ENCODE measurements around the gene PPP2R2D. TPM values are rescaled to one million over a fixed set of nuclear protein-coding genes. Genes with fewer than 3 reads are reported as not detected.
A peak's percentile ranks its signal among the peaks of the same experiment; 100 is the strongest.

PPP2R2D gene
- total RNA-seq, 2 donors from 2014 or later, result 43.1 to 52.4 TPM

GRCh38 chr10:131973160-131973951 lies 72.5 kb downstream of the PPP2R2D start:
- intact Hi-C loops (cut with DNase I), result no loop called here
- no peak for ATAC-seq
- Histone ChIP-seq H3K9me3 (no peaks in the 10 kb centered on the region), H3K36me3 (replicated peaks in 1 of 2; ENCODE audit: insufficient read depth in 1 of 2, low read depth in 2 of 2) (peaks cover 24 to 25% of the 10 kb centered on the region in 2 donors), H3K4me1 (peaks cover 62% of the 10 kb centered on the region), H3K27me3 (no peaks in the 10 kb centered on the region), H3K4me3 (no peak overlapping the region), H3K27ac (peak overlapping the region in 2 of 4 donors; percentile 26 to 39)
- peak in 1 of 4 donors; percentile 35 for DNase-seq
- 76 to 80% methylated on average over 16 to 33 of the region's 34 CpGs for WGBS, 2 donors
- no peak for TF ChIP-seq POLR2A (IDR thresholded peaks at IDR 0.05)
- no peak for TF ChIP-seq CTCF (IDR thresholded peaks at IDR 0.05)

- intact Hi-C loops (cut with DNase I), result no loop called here
- no peak overlapping the region for H3K27ac ChIP-seq
- DNase-seq, result no peak
- TF ChIP-seq POLR2A (IDR thresholded peaks at IDR 0.05), result no peak
- TF ChIP-seq CTCF (IDR thresholded peaks at IDR 0.05), result no peak
- H3K36me3 ChIP-seq (replicated peaks in 1 of 2; ENCODE audit: insufficient read depth in 1 of 2, low read depth in 2 of 2), result peaks cover 16 to 25% of the 10 kb centered on the region in 2 donors
- 85 to 92% methylated on average over 14 of the region's 14 CpGs for WGBS, 2 donors
- no peaks in the 10 kb centered on the region for H3K27me3 ChIP-seq
- H3K9me3 ChIP-seq, result no peaks in the 10 kb centered on the region
- ATAC-seq, result no peak
- H3K4me3 ChIP-seq, result no peak overlapping the region
- peaks cover 70% of the 10 kb centered on the region for H3K4me1 ChIP-seq
Observed at GRCh38 chr10:131974034-131974817, 73.4 kb downstream of the PPP2R2D start.

- Histone ChIP-seq H3K36me3 (replicated peaks in 1 of 2; ENCODE audit: insufficient read depth in 1 of 2, low read depth in 2 of 2) (peaks cover 11 to 19% of the 10 kb centered on the region in 2 donors), H3K4me3 (no peak overlapping the region), H3K27me3 (no peaks in the 10 kb centered on the region), H3K9me3 (no peaks in the 10 kb centered on the region), H3K4me1 (peaks cover 72% of the 10 kb centered on the region), H3K27ac (no peak overlapping the region)
- 72 to 81% methylated on average over 6 of the region's 6 CpGs for WGBS, 2 donors
- intact Hi-C loops (cut with DNase I), result loop anchor here (5.0 kb wide), 1 partner anchor 47 kb away; no protein-coding TSS in a partner anchor
- DNase-seq (no peak), ATAC-seq (no peak)
- no peak for TF ChIP-seq CTCF (IDR thresholded peaks at IDR 0.05)
- TF ChIP-seq POLR2A (IDR thresholded peaks at IDR 0.05), result no peak
Observed at GRCh38 chr10:131975003-131975402, 74.2 kb downstream of the PPP2R2D start.

DNA sequence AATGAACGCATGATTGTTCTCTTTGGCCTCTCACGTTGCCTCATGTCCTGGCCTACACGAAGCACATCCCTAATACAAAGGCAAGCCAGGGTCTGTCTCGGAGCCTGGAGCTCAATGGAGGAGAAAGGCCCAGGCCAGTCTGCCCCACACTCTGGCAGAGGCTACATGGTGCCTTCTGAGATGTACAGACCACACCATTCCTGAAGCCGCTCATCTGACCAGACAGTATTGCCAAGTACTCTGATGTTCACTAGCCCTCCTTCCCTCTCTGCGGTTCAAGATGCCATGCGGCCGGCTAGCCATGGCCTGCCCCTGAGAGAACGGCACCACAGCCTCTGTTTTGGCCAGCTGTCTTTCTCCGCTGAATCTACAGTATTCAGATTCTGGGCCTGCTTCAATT lies 75.0 kb downstream of the PPP2R2D start:
- ATAC-seq, result no peak
- intact Hi-C loops (cut with DNase I), result loop anchor here (5.0 kb wide), 1 partner anchor 47 kb away; no protein-coding TSS in a partner anchor
- no peaks in the 10 kb centered on the region for H3K9me3 ChIP-seq
- peak in 1 of 4 donors; percentile 13 for DNase-seq
- no peak overlapping the region for H3K4me3 ChIP-seq
- peaks cover 6 to 11% of the 10 kb centered on the region in 2 donors for H3K36me3 ChIP-seq (replicated peaks in 1 of 2; ENCODE audit: insufficient read depth in 1 of 2, low read depth in 2 of 2)
- 90 to 94% methylated on average over 10 of the region's 10 CpGs for WGBS, 2 donors
- H3K27me3 ChIP-seq, result no peaks in the 10 kb centered on the region
- no peak for TF ChIP-seq POLR2A (IDR thresholded peaks at IDR 0.05)
- TF ChIP-seq CTCF (IDR thresholded peaks at IDR 0.05), result no peak
- peak overlapping the region in 1 of 4 donors; percentile 75 for H3K27ac ChIP-seq
- peaks cover 72% of the 10 kb centered on the region for H3K4me1 ChIP-seq

Measured in body of pancreas (tissue), 4 donors.